Common myeloid progenitor, CD34-positive (primary cell): ENCODE data around the gene OTULIN.

Experiments
- CTCF ChIA-PET: fragments of 350-600 bp; sonication (Branson Sonifier 250); formaldehyde crosslinking; loops from one replicate; lab custom pipeline; 2021; ENCODE audit warnings: antibody characterized with exemption; lab: Charles Lee
- POLR2A ChIA-PET: fragments of 350-600 bp; sonication (Branson Sonifier 250); formaldehyde crosslinking; loops from one replicate; lab custom pipeline; 2021; ENCODE audit warnings: antibody characterized with exemption; lab: Charles Lee
- DNase-seq, 3 donors: peaks; one replicate each; pipeline versions ENCODE4 v3.0.0 to v3.0.0-alpha.2; 2013
- H3K27ac ChIP-seq, 2 experiments: 1 replicate in 1 of 2; 2 replicates in 1 of 2; pipeline ENCODE4 v1.7.0; 2013; ENCODE audit warnings: inconsistent platforms in 2 of 2, low read length in 2 of 2, mild to moderate bottlenecking in 2 of 2, low read depth in 1 of 2, moderate library complexity in 1 of 2; ENCODE audit not compliant: severe bottlenecking in 2 of 2, insufficient read depth in 1 of 2, poor library complexity in 1 of 2
- H3K27me3 ChIP-seq, 5 experiments: replicated peaks in 2 of 5; 1 replicate in 3 of 5; 2 replicates in 2 of 5; pipeline versions ENCODE4 v1.6.1 to v1.7.0; 2013; ENCODE audit warnings: low read length in 4 of 5, mild to moderate bottlenecking in 2 of 5, moderate library complexity in 2 of 5, inconsistent platforms in 1 of 5; ENCODE audit not compliant: insufficient read depth in 5 of 5, control insufficient read depth in 4 of 5
- H3K36me3 ChIP-seq, 4 experiments: 1 replicate in 2 of 4; 2 replicates in 2 of 4; pipeline versions ENCODE4 v1.6.1 to v1.7.0; 2013; ENCODE audit warnings: low read length in 3 of 4, control low read depth in 1 of 4, mild to moderate bottlenecking in 1 of 4; ENCODE audit not compliant: control insufficient read depth in 4 of 4, insufficient read depth in 4 of 4
- H3K4me1 ChIP-seq, 4 experiments: 1 replicate in 3 of 4; 2 replicates in 1 of 4; pipeline versions ENCODE4 v1.6.1 to v1.7.1; 2013; ENCODE audit warnings: low read length in 3 of 4, mild to moderate bottlenecking in 3 of 4, control low read depth in 1 of 4, inconsistent platforms in 1 of 4, moderate library complexity in 1 of 4; ENCODE audit not compliant: control insufficient read depth in 4 of 4, insufficient read depth in 4 of 4; ENCODE audit errors: control extremely low read depth in 1 of 4
- H3K4me3 ChIP-seq, 7 experiments: 1 replicate in 4 of 7; 2 replicates in 3 of 7; pipeline versions ENCODE4 v1.5.1 to v1.7.0; 2013; ENCODE audit warnings: mild to moderate bottlenecking in 7 of 7, low read length in 6 of 7, moderate library complexity in 6 of 7, inconsistent platforms in 2 of 7, low read depth in 2 of 7, control low read depth in 1 of 7; ENCODE audit not compliant: insufficient read depth in 4 of 7, control insufficient read depth in 1 of 7; ENCODE audit errors: extremely low read depth in 1 of 7
- H3K9me3 ChIP-seq, 5 experiments: 1 replicate in 4 of 5; 2 replicates in 1 of 5; pipeline versions ENCODE4 v1.6.1 to v1.7.1; 2013; ENCODE audit warnings: low read length in 4 of 5, mild to moderate bottlenecking in 2 of 5, inconsistent platforms in 1 of 5, low read depth in 1 of 5, moderate library complexity in 1 of 5; ENCODE audit not compliant: control insufficient read depth in 4 of 5, insufficient read depth in 2 of 5; ENCODE audit errors: control extremely low read depth in 1 of 5
- WGBS: methylation state at CpG from one replicate; pipeline ENCODE4 v1.1.5; 2013; ENCODE audit not compliant: insufficient coverage; 5-methylcytosine and 5-hydroxymethylcytosine counted together

Gene OTULIN

GRCh38 chr5:14687023-14687665 lies 22.6 kb downstream of the OTULIN start:
- POLR2A ChIA-PET = no interaction called here
- CTCF ChIA-PET = interaction anchor here (0.7 to 3.2 kb wide), 6 partner anchors 10 to 317 kb away, joined by 3 to 12 read pairs (median 4); no protein-coding TSS in a partner anchor

GRCh38 chr5:14693070-14693469 lies 28.6 kb downstream of the OTULIN start:
- H3K9me3 ChIP-seq = peaks cover 4 to 12% (median 8%) of the 10 kb centered on the region in 5 experiments
- ChIA-PET POLR2A (no interaction called here), CTCF (interaction anchor here (2.1 kb wide), 1 partner anchor 9 kb away, joined by 12 read pairs; no protein-coding TSS in a partner anchor)
- H3K36me3 ChIP-seq = peaks cover 31 to 86% (median 53%) of the 10 kb centered on the region in 4 experiments
- WGBS = 94% methylated on average over 3 of the region's 5 CpGs
- no peak overlapping the region for H3K27ac ChIP-seq
- DNase-seq = no peak
- H3K4me1 ChIP-seq = peaks cover 0 to 7% (median 0%) of the 10 kb centered on the region in 4 experiments
- no peaks in the 10 kb centered on the region for H3K27me3 ChIP-seq
- no peak overlapping the region for H3K4me3 ChIP-seq

More at GRCh38 chr5:14687023-14687665, 22.6 kb downstream of the OTULIN start:
- DNase-seq = no peak
- no CpG with 5 or more reads among the region's 4 CpGs for WGBS
- Histone ChIP-seq H3K4me3 (no peak overlapping the region), H3K9me3 (peaks cover 4 to 12% (median 8%) of the 10 kb centered on the region in 5 experiments), H3K27ac (no peak overlapping the region), H3K4me1 (peaks cover 0 to 2% (median 0%) of the 10 kb centered on the region in 4 experiments), H3K36me3 (peaks cover 34 to 78% (median 51%) of the 10 kb centered on the region in 4 experiments), H3K27me3 (no peaks in the 10 kb centered on the region)

GRCh38 chr5:14695152-14695551 lies 30.6 kb downstream of the OTULIN start:
- no peak overlapping the region for H3K4me3 ChIP-seq
- POLR2A ChIA-PET = no interaction called here
- DNase-seq = no peak
- CTCF ChIA-PET = interaction anchor here (1.2 to 2.1 kb wide), 2 partner anchors 10 to 11 kb away, joined by 3 to 12 read pairs; no protein-coding TSS in a partner anchor
- no peaks in the 10 kb centered on the region for H3K27me3 ChIP-seq
- no peak overlapping the region for H3K27ac ChIP-seq
- H3K9me3 ChIP-seq = peaks cover 0 to 7% (median 5%) of the 10 kb centered on the region in 5 experiments
- peaks cover 0 to 7% (median 0%) of the 10 kb centered on the region in 4 experiments for H3K4me1 ChIP-seq
- 80% methylated on average over 1 of the region's 2 CpGs for WGBS
- H3K36me3 ChIP-seq = peaks cover 18 to 86% (median 51%) of the 10 kb centered on the region in 4 experiments

- WGBS = no CpG with 5 or more reads among the region's 1 CpG
- Histone ChIP-seq H3K4me3 (no peak overlapping the region), H3K36me3 (peaks cover 13 to 77% (median 42%) of the 10 kb centered on the region in 4 experiments), H3K9me3 (no peaks in the 10 kb centered on the region), H3K27me3 (no peaks in the 10 kb centered on the region), H3K4me1 (peaks cover 0 to 14% (median 5%) of the 10 kb centered on the region in 4 experiments), H3K27ac (no peak overlapping the region)
- CTCF ChIA-PET = no interaction called here
- peak in 2 of 3 donors; percentile 37 to 46 for DNase-seq
- POLR2A ChIA-PET = no interaction called here
Measured at GRCh38 chr5:14696057-14696456, 31.5 kb downstream of the OTULIN start.

GRCh38 chr5:14696851-14697250 lies 32.3 kb downstream of the OTULIN start:
- Histone ChIP-seq H3K4me1 (peaks cover 0 to 17% (median 7%) of the 10 kb centered on the region in 4 experiments), H3K4me3 (no peak overlapping the region), H3K27ac (no peak overlapping the region), H3K9me3 (no peaks in the 10 kb centered on the region), H3K27me3 (no peaks in the 10 kb centered on the region), H3K36me3 (peaks cover 11 to 77% (median 39%) of the 10 kb centered on the region in 4 experiments)
- WGBS = 100% methylated on average over 2 of the region's 3 CpGs
- POLR2A ChIA-PET = no interaction called here
- CTCF ChIA-PET = interaction anchor here (1.2 kb wide), 1 partner anchor 11 kb away, joined by 4 read pairs; no protein-coding TSS in a partner anchor
- no peak for DNase-seq

GRCh38 chr5:14698495-14698894 lies 34.0 kb downstream of the OTULIN start:
- no peak overlapping the region for H3K27ac ChIP-seq
- CTCF ChIA-PET = no interaction called here
- H3K27me3 ChIP-seq = no peaks in the 10 kb centered on the region
- POLR2A ChIA-PET = no interaction called here
- no peaks in the 10 kb centered on the region for H3K9me3 ChIP-seq
- no peak for DNase-seq
- peaks cover 0 to 17% (median 7%) of the 10 kb centered on the region in 4 experiments for H3K4me1 ChIP-seq
- H3K4me3 ChIP-seq = no peak overlapping the region
- H3K36me3 ChIP-seq = peaks cover 5 to 75% (median 28%) of the 10 kb centered on the region in 4 experiments
- WGBS = 100% methylated on average over 1 of the region's 1 CpG

GRCh38 chr5:14699159-14699558 lies 34.6 kb downstream of the OTULIN start:
- 94% methylated on average over 2 of the region's 2 CpGs for WGBS
- no peaks in the 10 kb centered on the region for H3K9me3 ChIP-seq
- peaks cover 5 to 71% (median 24%) of the 10 kb centered on the region in 4 experiments for H3K36me3 ChIP-seq
- H3K27ac ChIP-seq = no peak overlapping the region
- no peak for DNase-seq
- ChIA-PET POLR2A (no interaction called here), CTCF (no interaction called here)
- H3K4me1 ChIP-seq = peaks cover 0 to 17% (median 7%) of the 10 kb centered on the region in 4 experiments
- no peaks in the 10 kb centered on the region for H3K27me3 ChIP-seq
- H3K4me3 ChIP-seq = no peak overlapping the region
